GM12878 (cell line): Measurements from ENCODE around the gene EEIG2. TPM values are rescaled to one million over a fixed set of nuclear protein-coding genes. Genes with fewer than 3 reads are reported as not detected.

ENCODE experiments used
- ATF7 ChIP-seq: fragments of 450-650 bp; IDR thresholded peaks from 2 replicates; pipeline ENCODE4 v1.6.1; 2016; ENCODE audit warnings: low read depth, mild to moderate bottlenecking
- BHLHE40 ChIP-seq, 2 experiments: fragments of 450-650 bp in 1 of 2; IDR thresholded peaks; 2 replicates each; pipeline ENCODE4 v1.6.1; 2011 to 2017; ENCODE audit warnings: low read depth in 2 of 2, borderline replicate concordance in 1 of 2, improper control_type of control experiment in 1 of 2, low read length in 1 of 2, mild to moderate bottlenecking in 1 of 2
- CBFB ChIP-seq: IDR thresholded peaks from 2 replicates; pipeline ENCODE4 v1.6.1; 2016; ENCODE audit warnings: antibody characterized with exemption, low read depth
- CREM ChIP-seq: IDR thresholded peaks from 2 replicates; pipeline ENCODE4 v1.6.1; 2014; ENCODE audit warnings: antibody characterized with exemption, low read depth
- FOS ChIP-seq: IDR thresholded peaks from 3 replicates; pipeline ENCODE4 v1.6.1; 2011; ENCODE audit warnings: borderline replicate concordance; ENCODE audit not compliant: insufficient read length; ENCODE audit errors: extremely low read depth
- FOXK2 ChIP-seq: fragments of 450-650 bp; IDR thresholded peaks from 2 replicates; pipeline ENCODE4 v1.6.1; 2017; ENCODE audit warnings: mild to moderate bottlenecking, moderate library complexity
- FOXM1 ChIP-seq: IDR thresholded peaks from 2 replicates; pipeline ENCODE4 v1.6.1; 2012; ENCODE audit warnings: low read depth, mild to moderate bottlenecking, inconsistent platforms, low read length, moderate library complexity
- GABPA ChIP-seq: IDR thresholded peaks from 2 replicates; pipeline ENCODE4 v1.6.1; 2014; ENCODE audit warnings: antibody characterized with exemption, low read depth, mild to moderate bottlenecking, inconsistent platforms
- HDAC2 ChIP-seq: fragments of 200-600 bp; sonication (generic); IDR thresholded peaks from 2 replicates; pipeline ENCODE4 v1.6.1; 2017
- JUND ChIP-seq: IDR thresholded peaks from 2 replicates; pipeline ENCODE4 v1.6.1; 2012; ENCODE audit warnings: low read depth, mild to moderate bottlenecking, low read length, improper control_type of control experiment, moderate library complexity
- KDM1A ChIP-seq: fragments of 200-600 bp; sonication (generic); IDR thresholded peaks from 2 replicates; pipeline ENCODE4 v1.6.1; 2016; ENCODE audit warnings: borderline replicate concordance
- LARP7 ChIP-seq: fragments of 450-650 bp; IDR thresholded peaks from 2 replicates; pipeline ENCODE4 v1.6.1; 2017; ENCODE audit warnings: mild to moderate bottlenecking
- MTA3 ChIP-seq: IDR thresholded peaks from 2 replicates; pipeline ENCODE4 v1.6.1; 2012; ENCODE audit warnings: low read length, inconsistent platforms, borderline replicate concordance
- MYB ChIP-seq: fragments of 150-350 bp; IDR thresholded peaks from 2 replicates; pipeline ENCODE4 v1.6.1; 2014; ENCODE audit warnings: mild to moderate bottlenecking, low read depth, low read length, borderline replicate concordance
- NR2F1 ChIP-seq: fragments of 450-650 bp; conservative IDR thresholded peaks from 2 replicates; pipeline ENCODE4 v1.6.1; 2017; ENCODE audit warnings: mild to moderate bottlenecking
- PAX5 ChIP-seq: IDR thresholded peaks from 2 replicates; pipeline ENCODE4 v1.6.1; 2011; ENCODE audit warnings: low read depth, low read length, borderline replicate concordance
- POU2F2 ChIP-seq: IDR thresholded peaks from 3 replicates; pipeline ENCODE4 v1.6.1; 2011; ENCODE audit warnings: low read depth, mild to moderate bottlenecking, low read length, borderline replicate concordance
- RB1 ChIP-seq: fragments of 450-650 bp; formaldehyde crosslinking; IDR thresholded peaks from 2 replicates; pipeline ENCODE4 v1.6.1; 2017; ENCODE audit warnings: mild to moderate bottlenecking, borderline replicate concordance
- RBBP5 ChIP-seq: fragments of 200-600 bp; sonication (generic); conservative IDR thresholded peaks from 2 replicates; pipeline ENCODE4 v1.6.1; 2016
- RCOR1 ChIP-seq: conservative IDR thresholded peaks from 2 replicates; pipeline ENCODE4 v1.6.1; 2012; ENCODE audit warnings: low read depth, low read length, improper control_type of control experiment
- STAT1 ChIP-seq: fragments of 450-650 bp; conservative IDR thresholded peaks from 2 replicates; pipeline ENCODE4 v1.6.1; 2014; ENCODE audit warnings: antibody characterized with exemption, mild to moderate bottlenecking
- TCF3 ChIP-seq: IDR thresholded peaks from 2 replicates; pipeline ENCODE4 v1.6.1; 2012; ENCODE audit warnings: low read depth, mild to moderate bottlenecking, low read length, borderline replicate concordance; ENCODE audit not compliant: insufficient read depth
- ZNF384 ChIP-seq: IDR thresholded peaks from 2 replicates; pipeline ENCODE4 v1.6.1; 2012; ENCODE audit warnings: low read depth, mild to moderate bottlenecking, low read length, improper control_type of control experiment, borderline replicate concordance
- ZZZ3 ChIP-seq: IDR thresholded peaks from 2 replicates; pipeline ENCODE4 v1.6.1; 2011; ENCODE audit warnings: low read depth; ENCODE audit not compliant: control insufficient read depth, insufficient read length
- polyA plus RNA-seq, 11 experiments: library from polyadenylated mRNA; depleted of rRNA in 4 of 11; unstranded in 6 of 11; stranded (reverse) in 5 of 11; fragments of >200 nt; fragmentation: Nextera tagmentation in 4 of 11; fragmentation: Illumina TruSeq in 1 of 11; extraction: Ambion mirVana in 4 of 11; extraction: Trizol in 1 of 11; gene quantifications; 1 replicate in 1 of 11; 2 replicates in 10 of 11; pipeline versions ENCODE4 v1.2.1 to v1.2.3, GENCODE V29; 2011 to 2016; ENCODE audit warnings: inconsistent platforms in 2 of 11, missing spikeins in 2 of 11, low read depth in 1 of 11
- total RNA-seq, 4 experiments: library from RNA; depleted of rRNA in 3 of 4; stranded (reverse); fragments of >200 nt in 3 of 4; fragmentation: Illumina TruSeq in 1 of 4; extraction: Trizol in 1 of 4; gene quantifications; 2 replicates each; pipeline versions ENCODE4 v1.2.1 to v1.2.3, GENCODE V29; 2013 to 2021
- TF ChIP-seq, protein P1 (sequence below): fragments of 150-350 bp; IDR thresholded peaks from 2 replicates; pipeline ENCODE4 v1.6.1; 2016; ENCODE audit warnings: low read depth, low read length
- TF ChIP-seq, protein P2 (sequence below): IDR thresholded peaks from 2 replicates; pipeline ENCODE4 v1.6.1; 2011; ENCODE audit warnings: mild to moderate bottlenecking, low read depth, low read length, moderate library complexity; ENCODE audit not compliant: insufficient replicate concordance
- TF ChIP-seq, protein P3 (sequence below): fragments of 450-650 bp; IDR thresholded peaks from 2 replicates; pipeline ENCODE4 v1.6.1; 2014; ENCODE audit warnings: mild to moderate bottlenecking

EEIG2 gene
- total and polyA plus RNA-seq, 10 of the 15 experiments (the other 5 are each of a cell fraction or from before 2014, with no cell fraction given) = 1.4 to 17.2 (median 9.8) TPM

DNA sequence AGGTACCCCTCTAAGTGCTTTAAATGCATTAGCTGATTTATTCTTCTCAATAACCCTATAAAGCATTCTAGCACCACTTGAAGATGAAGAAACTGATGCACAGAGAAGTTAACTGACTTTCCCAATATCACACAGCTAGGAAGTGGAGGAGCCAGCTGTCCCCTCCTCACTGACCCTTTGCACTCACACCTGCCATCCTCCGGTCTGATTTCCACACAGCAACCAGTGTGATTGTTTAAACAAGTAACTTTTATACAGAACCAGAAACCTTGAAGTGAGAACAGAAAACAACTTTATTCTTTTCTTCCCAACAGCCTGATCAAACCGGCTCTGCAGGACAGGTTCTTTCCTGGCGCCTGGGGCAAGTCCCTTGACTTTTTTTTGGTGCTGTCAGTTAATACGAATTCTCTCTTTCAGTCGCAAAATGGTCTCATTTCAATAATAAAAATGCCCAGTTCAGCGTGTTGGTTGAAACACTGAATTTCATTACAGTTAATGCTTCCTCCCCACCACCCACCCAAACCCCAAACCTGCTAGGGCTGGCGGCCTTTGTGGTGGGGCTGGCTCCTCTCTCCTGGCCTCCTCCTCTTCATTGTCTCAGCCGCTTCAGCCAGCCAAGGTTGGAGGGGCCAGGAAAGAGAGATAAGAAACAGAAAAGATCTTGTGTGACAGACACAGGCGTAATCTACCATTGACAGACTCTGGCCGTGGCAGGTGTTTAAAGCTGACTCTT, 26.4 kb upstream of the EEIG2 start (continued):
- TF ChIP-seq MYB (no peak), ZZZ3 (no peak), BHLHE40 (IDR thresholded peaks at IDR 0.05; ENCODE audit: borderline replicate concordance in 1 of 2, low read depth in 2 of 2, low read length in 1 of 2) (no peak), HDAC2 (no peak), RB1 (no peak), NR2F1 (0 out of 2 replicates have a peak, but pooled peaks have one; percentile 18), GABPA (no peak), RCOR1 (no peak), TCF3 (no peak), FOXM1 (peak; percentile 85; the same call in 1 of the 2 replicates), JUND (no peak), PAX5 (no peak), FOS (no peak), LARP7 (no peak), STAT1 (no peak), POU2F2 (no peak), RBBP5 (no peak), CREM (peak; percentile 20; the same call in 1 of the 2 replicates), ATF7 (0 out of 2 replicates have a peak, but pooled peaks have one; percentile 19), ZNF384 (no peak; the same call in 1 of the 2 replicates), FOXK2 (no peak), MTA3 (0 out of 2 replicates have a peak, but pooled peaks have one; percentile 26), KDM1A (no peak), CBFB (no peak)
- TF ChIP-seq, protein P1, sequence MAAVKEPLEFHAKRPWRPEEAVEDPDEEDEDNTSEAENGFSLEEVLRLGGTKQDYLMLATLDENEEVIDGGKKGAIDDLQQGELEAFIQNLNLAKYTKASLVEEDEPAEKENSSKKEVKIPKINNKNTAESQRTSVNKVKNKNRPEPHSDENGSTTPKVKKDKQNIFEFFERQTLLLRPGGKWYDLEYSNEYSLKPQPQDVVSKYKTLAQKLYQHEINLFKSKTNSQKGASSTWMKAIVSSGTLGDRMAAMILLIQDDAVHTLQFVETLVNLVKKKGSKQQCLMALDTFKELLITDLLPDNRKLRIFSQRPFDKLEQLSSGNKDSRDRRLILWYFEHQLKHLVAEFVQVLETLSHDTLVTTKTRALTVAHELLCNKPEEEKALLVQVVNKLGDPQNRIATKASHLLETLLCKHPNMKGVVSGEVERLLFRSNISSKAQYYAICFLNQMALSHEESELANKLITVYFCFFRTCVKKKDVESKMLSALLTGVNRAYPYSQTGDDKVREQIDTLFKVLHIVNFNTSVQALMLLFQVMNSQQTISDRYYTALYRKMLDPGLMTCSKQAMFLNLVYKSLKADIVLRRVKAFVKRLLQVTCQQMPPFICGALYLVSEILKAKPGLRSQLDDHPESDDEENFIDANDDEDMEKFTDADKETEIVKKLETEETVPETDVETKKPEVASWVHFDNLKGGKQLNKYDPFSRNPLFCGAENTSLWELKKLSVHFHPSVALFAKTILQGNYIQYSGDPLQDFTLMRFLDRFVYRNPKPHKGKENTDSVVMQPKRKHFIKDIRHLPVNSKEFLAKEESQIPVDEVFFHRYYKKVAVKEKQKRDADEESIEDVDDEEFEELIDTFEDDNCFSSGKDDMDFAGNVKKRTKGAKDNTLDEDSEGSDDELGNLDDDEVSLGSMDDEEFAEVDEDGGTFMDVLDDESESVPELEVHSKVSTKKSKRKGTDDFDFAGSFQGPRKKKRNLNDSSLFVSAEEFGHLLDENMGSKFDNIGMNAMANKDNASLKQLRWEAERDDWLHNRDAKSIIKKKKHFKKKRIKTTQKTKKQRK = no peak
- TF ChIP-seq, protein P2, sequence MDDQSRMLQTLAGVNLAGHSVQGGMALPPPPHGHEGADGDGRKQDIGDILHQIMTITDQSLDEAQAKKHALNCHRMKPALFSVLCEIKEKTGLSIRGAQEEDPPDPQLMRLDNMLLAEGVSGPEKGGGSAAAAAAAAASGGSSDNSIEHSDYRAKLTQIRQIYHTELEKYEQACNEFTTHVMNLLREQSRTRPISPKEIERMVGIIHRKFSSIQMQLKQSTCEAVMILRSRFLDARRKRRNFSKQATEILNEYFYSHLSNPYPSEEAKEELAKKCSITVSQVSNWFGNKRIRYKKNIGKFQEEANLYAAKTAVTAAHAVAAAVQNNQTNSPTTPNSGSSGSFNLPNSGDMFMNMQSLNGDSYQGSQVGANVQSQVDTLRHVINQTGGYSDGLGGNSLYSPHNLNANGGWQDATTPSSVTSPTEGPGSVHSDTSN = no peak
- TF ChIP-seq, protein P3, sequence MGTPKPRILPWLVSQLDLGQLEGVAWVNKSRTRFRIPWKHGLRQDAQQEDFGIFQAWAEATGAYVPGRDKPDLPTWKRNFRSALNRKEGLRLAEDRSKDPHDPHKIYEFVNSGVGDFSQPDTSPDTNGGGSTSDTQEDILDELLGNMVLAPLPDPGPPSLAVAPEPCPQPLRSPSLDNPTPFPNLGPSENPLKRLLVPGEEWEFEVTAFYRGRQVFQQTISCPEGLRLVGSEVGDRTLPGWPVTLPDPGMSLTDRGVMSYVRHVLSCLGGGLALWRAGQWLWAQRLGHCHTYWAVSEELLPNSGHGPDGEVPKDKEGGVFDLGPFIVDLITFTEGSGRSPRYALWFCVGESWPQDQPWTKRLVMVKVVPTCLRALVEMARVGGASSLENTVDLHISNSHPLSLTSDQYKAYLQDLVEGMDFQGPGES = no peak
